ACC112 (cell line): ENCODE data around the gene EPM2A.

ENCODE experiments used
- H2AFZ ChIP-seq: fragments of 200-600 bp; sonication (generic); one replicate; pipeline ENCODE4 v1.6.0; 2017; ENCODE audit warnings: antibody characterized with exemption, low read length; ENCODE audit not compliant: unreplicated experiment
- H3K27ac ChIP-seq: fragments of 200-600 bp; sonication (generic); 2 replicates; pipeline ENCODE4 v1.5.1; 2014; ENCODE audit warnings: low read depth, mild to moderate bottlenecking, antibody characterized with exemption, low read length, moderate library complexity
- H3K27me3 ChIP-seq: fragments of 200-600 bp; sonication (generic); 2 replicates; pipeline ENCODE4 v1.6.1; 2014; ENCODE audit warnings: mild to moderate bottlenecking, antibody characterized with exemption, low read length, moderate library complexity, mixed read lengths; ENCODE audit not compliant: insufficient read depth
- H3K36me3 ChIP-seq: fragments of 200-600 bp; sonication (generic); 2 replicates; pipeline ENCODE4 v1.6.1; 2016; ENCODE audit warnings: mild to moderate bottlenecking, antibody characterized with exemption, low read length, moderate library complexity, mixed read lengths; ENCODE audit not compliant: insufficient read depth
- H3K4me1 ChIP-seq: fragments of 200-600 bp; sonication (generic); one replicate; pipeline ENCODE4 v1.6.1; 2016; ENCODE audit warnings: low read length, mixed read lengths; ENCODE audit not compliant: insufficient read depth, unreplicated experiment, control insufficient read depth
- H3K4me3 ChIP-seq: fragments of 200-600 bp; sonication (generic); 2 replicates; pipeline ENCODE4 v1.5.1; 2014; ENCODE audit warnings: mild to moderate bottlenecking, low read depth, low read length
- H3K79me2 ChIP-seq: fragments of 200-600 bp; sonication (generic); one replicate; pipeline ENCODE4 v1.6.0; 2016; ENCODE audit warnings: low read length; ENCODE audit not compliant: control insufficient read depth, unreplicated experiment, insufficient read depth

The EPM2A gene

DNA sequence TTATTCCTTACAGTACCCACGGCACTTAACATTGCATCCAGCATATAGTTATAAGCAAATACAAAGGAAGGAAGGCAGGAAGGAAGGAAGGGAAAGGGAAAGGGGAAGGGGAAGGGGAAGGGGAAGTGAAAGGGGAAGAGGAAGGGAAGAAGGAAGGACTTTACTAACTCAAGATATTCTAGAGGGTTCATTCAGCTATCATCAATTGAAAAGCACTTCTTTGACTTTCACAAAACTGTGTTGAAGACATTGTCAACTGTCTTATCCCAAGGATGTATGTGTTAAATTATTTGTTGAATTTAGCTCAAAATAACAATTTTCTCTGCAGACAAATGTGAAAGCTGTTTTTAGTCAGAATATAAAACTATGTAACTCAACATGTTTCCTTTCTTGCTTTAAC, 87.7 kb downstream of the EPM2A start:
- Histone ChIP-seq H3K27ac (no peak overlapping the region), H3K4me1 (no peaks in the 10 kb centered on the region), H3K27me3 (no peaks in the 10 kb centered on the region), H2AFZ (no peak overlapping the region), H3K4me3 (no peak overlapping the region), H3K36me3 (no peaks in the 10 kb centered on the region), H3K79me2 (no peaks in the 10 kb centered on the region)

DNA sequence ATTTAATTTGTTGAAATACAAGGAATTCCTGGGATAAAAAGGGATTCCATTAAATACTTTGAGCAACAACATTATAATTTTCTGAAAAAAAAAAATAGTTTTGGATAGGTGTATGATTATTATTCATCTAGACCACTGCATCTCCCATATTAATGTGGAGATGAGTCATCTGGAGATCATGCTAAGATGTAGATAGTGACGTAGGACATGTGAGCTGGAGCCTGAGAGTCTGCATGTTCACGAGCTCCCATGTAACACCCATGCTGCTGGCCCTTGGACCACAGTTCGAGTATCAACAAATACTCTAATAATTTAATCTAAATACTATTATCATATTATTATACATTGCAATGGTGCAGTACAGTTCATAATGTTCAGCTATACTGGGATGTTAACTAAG, 91.6 kb downstream of the EPM2A start:
- H3K4me1 ChIP-seq = no peaks in the 10 kb centered on the region
- no peaks in the 10 kb centered on the region for H3K79me2 ChIP-seq
- no peak overlapping the region for H3K27ac ChIP-seq
- no peaks in the 10 kb centered on the region for H3K27me3 ChIP-seq
- H3K4me3 ChIP-seq = no peak overlapping the region
- H3K36me3 ChIP-seq = no peaks in the 10 kb centered on the region
- no peak overlapping the region for H2AFZ ChIP-seq

GRCh38 chr6:145633981-145634627, 101.2 kb downstream of the EPM2A start:
- H3K4me1 ChIP-seq = no peaks in the 10 kb centered on the region
- no peaks in the 10 kb centered on the region for H3K27me3 ChIP-seq
- H3K27ac ChIP-seq = no peak overlapping the region
- no peak overlapping the region for H2AFZ ChIP-seq
- no peaks in the 10 kb centered on the region for H3K36me3 ChIP-seq
- H3K4me3 ChIP-seq = no peak overlapping the region
- H3K79me2 ChIP-seq = no peaks in the 10 kb centered on the region

- Histone ChIP-seq H3K27me3 (no peaks in the 10 kb centered on the region), H3K36me3 (no peaks in the 10 kb centered on the region), H2AFZ (no peak overlapping the region), H3K27ac (no peak overlapping the region), H3K4me1 (no peaks in the 10 kb centered on the region), H3K79me2 (no peaks in the 10 kb centered on the region), H3K4me3 (no peak overlapping the region)
These were observed 102.3 kb downstream of the EPM2A start for GRCh38 chr6:145632971-145633370.

- Histone ChIP-seq H3K4me1 (no peaks in the 10 kb centered on the region), H3K27me3 (no peaks in the 10 kb centered on the region), H3K4me3 (no peak overlapping the region), H2AFZ (no peak overlapping the region), H3K79me2 (no peaks in the 10 kb centered on the region), H3K36me3 (no peaks in the 10 kb centered on the region), H3K27ac (no peak overlapping the region)
These were observed 103.9 kb downstream of the EPM2A start for GRCh38 chr6:145631374-145631773.

GRCh38 chr6:145630598-145630997, 104.7 kb downstream of the EPM2A start:
- Histone ChIP-seq H3K27ac (no peak overlapping the region), H3K4me3 (no peak overlapping the region), H3K4me1 (no peaks in the 10 kb centered on the region), H3K36me3 (no peaks in the 10 kb centered on the region), H2AFZ (no peak overlapping the region), H3K79me2 (no peaks in the 10 kb centered on the region), H3K27me3 (no peaks in the 10 kb centered on the region)

GRCh38 chr6:145629478-145629877, 105.8 kb downstream of the EPM2A start:
- no peak overlapping the region for H2AFZ ChIP-seq
- H3K4me1 ChIP-seq = no peaks in the 10 kb centered on the region
- H3K27ac ChIP-seq = no peak overlapping the region
- H3K36me3 ChIP-seq = no peaks in the 10 kb centered on the region
- no peak overlapping the region for H3K4me3 ChIP-seq
- H3K79me2 ChIP-seq = no peaks in the 10 kb centered on the region
- H3K27me3 ChIP-seq = no peaks in the 10 kb centered on the region

DNA sequence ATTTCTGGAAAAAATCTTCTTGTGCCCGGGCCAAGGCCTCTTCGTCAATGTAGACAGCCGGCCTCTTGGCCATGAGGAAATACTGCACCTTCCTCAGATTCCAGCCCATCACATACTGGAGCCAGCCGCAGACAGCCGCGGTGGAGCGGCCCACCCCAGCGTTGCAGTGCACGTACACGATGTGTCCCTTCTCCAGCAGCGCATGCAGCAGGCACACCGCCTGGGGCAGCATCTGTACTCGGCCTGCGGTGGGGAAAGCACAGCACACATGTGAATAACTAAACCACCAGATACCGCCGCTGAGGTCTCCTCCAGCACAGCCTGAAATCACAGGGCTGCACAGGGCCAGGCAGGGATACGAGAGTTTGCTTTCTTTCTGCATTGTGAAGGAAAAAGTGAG, 107.9 kb downstream of the EPM2A start:
- Histone ChIP-seq H3K79me2 (no peaks in the 10 kb centered on the region), H3K4me3 (no peak overlapping the region), H3K36me3 (no peaks in the 10 kb centered on the region), H3K27ac (no peak overlapping the region), H3K4me1 (no peaks in the 10 kb centered on the region), H2AFZ (no peak overlapping the region), H3K27me3 (no peaks in the 10 kb centered on the region)

- no peak overlapping the region for H2AFZ ChIP-seq
- no peaks in the 10 kb centered on the region for H3K4me1 ChIP-seq
- no peaks in the 10 kb centered on the region for H3K36me3 ChIP-seq
- H3K27me3 ChIP-seq = no peaks in the 10 kb centered on the region
- no peaks in the 10 kb centered on the region for H3K79me2 ChIP-seq
- no peak overlapping the region for H3K4me3 ChIP-seq
- no peak overlapping the region for H3K27ac ChIP-seq
These were observed 108.5 kb downstream of the EPM2A start for GRCh38 chr6:145626857-145627256.

DNA sequence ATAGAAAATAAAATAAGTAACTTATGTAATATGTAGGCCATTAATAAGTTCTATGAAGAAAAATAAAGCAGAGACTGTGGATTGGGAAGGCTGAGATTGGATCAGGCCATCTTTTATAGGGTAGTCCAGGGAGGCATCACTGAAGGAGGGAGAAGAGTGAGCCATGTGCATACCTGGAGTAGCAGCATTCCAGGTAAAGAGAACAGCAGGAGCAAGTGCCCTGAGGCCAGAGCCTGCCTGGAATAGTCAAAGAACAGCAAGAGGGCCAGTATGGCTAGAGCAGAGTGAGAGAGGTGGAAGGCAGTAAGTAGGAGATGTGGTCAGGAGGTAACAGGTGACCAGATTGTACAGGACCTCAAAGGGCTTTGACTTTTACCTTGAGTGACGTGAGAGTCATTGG, 112.1 kb downstream of the EPM2A start:
- Histone ChIP-seq H3K27ac (no peak overlapping the region), H3K4me1 (no peaks in the 10 kb centered on the region), H3K79me2 (no peaks in the 10 kb centered on the region), H2AFZ (no peak overlapping the region), H3K4me3 (no peak overlapping the region), H3K36me3 (no peaks in the 10 kb centered on the region), H3K27me3 (no peaks in the 10 kb centered on the region)

DNA sequence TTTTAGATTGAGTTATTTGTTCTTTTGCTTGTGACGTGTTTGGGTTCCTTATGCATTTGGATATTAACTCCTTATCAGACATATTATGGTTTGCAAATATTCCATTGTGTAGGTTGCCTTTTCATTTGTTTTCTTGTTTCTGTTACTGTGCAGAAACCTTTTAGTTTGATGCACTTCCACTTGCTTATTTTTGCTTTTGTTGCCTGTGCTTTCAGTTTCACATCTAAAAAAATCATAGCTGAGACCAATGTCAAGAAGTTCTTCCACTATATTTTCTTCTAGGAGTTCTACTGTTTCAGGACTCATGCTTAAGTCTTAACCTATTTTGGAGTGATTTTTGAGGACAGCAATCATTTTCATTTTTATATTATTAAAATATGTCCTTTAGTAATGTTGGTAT, 113.5 kb downstream of the EPM2A start:
- Histone ChIP-seq H3K4me1 (no peaks in the 10 kb centered on the region), H3K4me3 (no peak overlapping the region), H3K79me2 (no peaks in the 10 kb centered on the region), H3K27me3 (no peaks in the 10 kb centered on the region), H3K36me3 (no peaks in the 10 kb centered on the region), H2AFZ (no peak overlapping the region), H3K27ac (no peak overlapping the region)
